ENCODE results near the gene UBE2E2. TPM values are rescaled to one million over a fixed set of nuclear protein-coding genes. Genes with fewer than 3 reads are reported as not detected.

Gene UBE2E2
- total RNA-seq, 1 donor from 2014 or later: 42.4 TPM

GRCh38 chr3:23405081-23405480, 202.0 kb downstream of the UBE2E2 start:
- DNase-seq (ENCODE audit: extremely low spot score, unreplicated experiment): no peak
- peaks cover 20% of the 10 kb centered on the region for H3K4me1 Mint-ChIP-seq (ENCODE audit: unreplicated experiment)
- no peaks in the 10 kb centered on the region for H3K9me3 Mint-ChIP-seq (ENCODE audit: unreplicated experiment)
- no peak overlapping the region for H3K4me3 Mint-ChIP-seq (ENCODE audit: unreplicated experiment)
- no peak overlapping the region for H3K27ac Mint-ChIP-seq (ENCODE audit: unreplicated experiment)
- H3K27me3 Mint-ChIP-seq (ENCODE audit: unreplicated experiment): no peaks in the 10 kb centered on the region
- no peaks in the 10 kb centered on the region for H3K36me3 Mint-ChIP-seq (ENCODE audit: unreplicated experiment)
- TF ChIP-seq, protein P1, sequence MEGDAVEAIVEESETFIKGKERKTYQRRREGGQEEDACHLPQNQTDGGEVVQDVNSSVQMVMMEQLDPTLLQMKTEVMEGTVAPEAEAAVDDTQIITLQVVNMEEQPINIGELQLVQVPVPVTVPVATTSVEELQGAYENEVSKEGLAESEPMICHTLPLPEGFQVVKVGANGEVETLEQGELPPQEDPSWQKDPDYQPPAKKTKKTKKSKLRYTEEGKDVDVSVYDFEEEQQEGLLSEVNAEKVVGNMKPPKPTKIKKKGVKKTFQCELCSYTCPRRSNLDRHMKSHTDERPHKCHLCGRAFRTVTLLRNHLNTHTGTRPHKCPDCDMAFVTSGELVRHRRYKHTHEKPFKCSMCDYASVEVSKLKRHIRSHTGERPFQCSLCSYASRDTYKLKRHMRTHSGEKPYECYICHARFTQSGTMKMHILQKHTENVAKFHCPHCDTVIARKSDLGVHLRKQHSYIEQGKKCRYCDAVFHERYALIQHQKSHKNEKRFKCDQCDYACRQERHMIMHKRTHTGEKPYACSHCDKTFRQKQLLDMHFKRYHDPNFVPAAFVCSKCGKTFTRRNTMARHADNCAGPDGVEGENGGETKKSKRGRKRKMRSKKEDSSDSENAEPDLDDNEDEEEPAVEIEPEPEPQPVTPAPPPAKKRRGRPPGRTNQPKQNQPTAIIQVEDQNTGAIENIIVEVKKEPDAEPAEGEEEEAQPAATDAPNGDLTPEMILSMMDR (IDR thresholded peaks at IDR 0.05): no peak

DNA sequence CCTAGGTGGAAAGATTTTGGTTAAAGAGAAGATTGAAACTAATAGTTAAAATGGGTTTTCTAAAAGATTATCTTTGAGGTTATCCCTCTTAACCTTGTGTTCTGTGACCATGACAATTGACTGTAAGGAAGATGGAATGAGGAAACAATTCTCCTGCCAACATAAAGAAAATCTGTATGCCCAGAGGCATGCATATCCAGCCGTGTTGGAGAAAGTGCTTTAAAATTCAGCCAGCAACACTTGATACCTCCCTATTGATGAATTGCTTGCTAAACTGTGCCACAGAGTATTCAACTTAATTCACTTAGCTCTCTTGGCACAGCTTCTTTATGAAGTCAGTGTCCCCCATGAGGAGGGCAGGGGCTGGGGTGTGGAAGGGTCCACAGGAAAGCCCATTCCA, 203.5 kb downstream of the UBE2E2 start:
- H3K4me1 Mint-ChIP-seq (ENCODE audit: unreplicated experiment): peaks cover 20% of the 10 kb centered on the region
- no peak for DNase-seq (ENCODE audit: extremely low spot score, unreplicated experiment)
- no peaks in the 10 kb centered on the region for H3K36me3 Mint-ChIP-seq (ENCODE audit: unreplicated experiment)
- H3K27ac Mint-ChIP-seq (ENCODE audit: unreplicated experiment): peak overlapping the region; percentile 61
- no peaks in the 10 kb centered on the region for H3K9me3 Mint-ChIP-seq (ENCODE audit: unreplicated experiment)
- TF ChIP-seq, protein P1 (IDR thresholded peaks at IDR 0.05): no peak
- no peaks in the 10 kb centered on the region for H3K27me3 Mint-ChIP-seq (ENCODE audit: unreplicated experiment)
- no peak overlapping the region for H3K4me3 Mint-ChIP-seq (ENCODE audit: unreplicated experiment)

DNA sequence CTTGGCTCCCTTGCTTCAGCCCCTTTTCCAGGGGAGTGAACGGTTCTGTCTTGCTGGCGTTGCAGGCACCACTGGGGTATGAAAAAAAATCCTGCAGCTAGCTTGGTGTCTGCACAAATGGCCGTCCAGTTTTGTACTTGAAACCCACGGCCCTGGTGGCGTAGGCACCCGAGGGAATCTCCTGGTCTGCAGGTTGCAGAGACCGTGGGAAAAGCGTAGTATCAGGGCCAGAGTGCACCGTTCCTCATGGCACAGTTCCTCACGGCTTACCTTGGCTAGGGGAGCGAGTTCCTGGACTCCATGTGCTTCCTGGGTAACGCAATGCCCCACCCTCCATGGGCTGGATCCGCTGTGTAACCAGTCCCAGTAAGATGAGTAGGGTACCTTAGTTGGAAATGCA, 214.9 kb downstream of the UBE2E2 start:
- TF ChIP-seq, protein P1 (IDR thresholded peaks at IDR 0.05): no peak
- no peaks in the 10 kb centered on the region for H3K36me3 Mint-ChIP-seq (ENCODE audit: unreplicated experiment)
- peaks cover 7% of the 10 kb centered on the region for H3K9me3 Mint-ChIP-seq (ENCODE audit: unreplicated experiment)
- no peak for DNase-seq (ENCODE audit: extremely low spot score, unreplicated experiment)
- no peak overlapping the region for H3K4me3 Mint-ChIP-seq (ENCODE audit: unreplicated experiment)
- H3K27ac Mint-ChIP-seq (ENCODE audit: unreplicated experiment): no peak overlapping the region
- peaks cover 4% of the 10 kb centered on the region for H3K4me1 Mint-ChIP-seq (ENCODE audit: unreplicated experiment)
- no peaks in the 10 kb centered on the region for H3K27me3 Mint-ChIP-seq (ENCODE audit: unreplicated experiment)

DNA sequence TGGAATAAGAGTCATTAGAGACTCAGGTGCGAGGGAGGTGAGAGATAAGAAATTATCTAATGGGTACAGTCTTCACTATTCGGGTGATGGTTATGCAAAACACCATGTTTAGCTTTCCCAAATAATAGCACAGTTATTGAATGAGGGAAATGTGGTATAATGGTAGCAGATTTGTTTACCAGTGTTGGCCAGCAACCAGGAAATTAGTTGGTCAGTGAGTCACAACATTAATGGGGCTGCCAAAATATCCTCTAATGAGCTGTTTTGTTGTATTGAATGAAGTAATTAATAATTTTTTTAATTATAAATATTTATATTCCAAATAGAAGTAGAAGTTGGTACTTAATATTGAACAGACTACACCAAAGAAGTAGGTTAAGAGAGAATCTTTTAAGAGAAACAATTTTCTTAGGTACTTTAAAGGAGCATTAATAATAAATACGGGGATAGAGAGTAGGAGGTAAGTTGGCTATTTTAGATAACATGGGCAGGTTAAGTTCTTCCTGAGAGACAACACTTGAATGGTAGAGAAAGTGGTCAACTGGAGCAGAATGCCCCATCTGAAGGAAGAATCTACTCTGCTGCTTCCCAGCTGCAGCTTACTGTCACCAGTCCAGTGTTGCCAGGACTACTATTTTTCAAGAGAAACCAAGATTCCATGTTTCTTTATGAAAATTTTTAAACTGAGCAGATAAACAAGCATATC, 218.8 kb downstream of the UBE2E2 start:
- H3K9me3 Mint-ChIP-seq (ENCODE audit: unreplicated experiment): peaks cover 6% of the 10 kb centered on the region
- no peak overlapping the region for H3K27ac Mint-ChIP-seq (ENCODE audit: unreplicated experiment)
- no peak for DNase-seq (ENCODE audit: extremely low spot score, unreplicated experiment)
- H3K36me3 Mint-ChIP-seq (ENCODE audit: unreplicated experiment): peaks cover 4% of the 10 kb centered on the region
- TF ChIP-seq, protein P1 (IDR thresholded peaks at IDR 0.05): no peak
- no peaks in the 10 kb centered on the region for H3K4me1 Mint-ChIP-seq (ENCODE audit: unreplicated experiment)
- H3K27me3 Mint-ChIP-seq (ENCODE audit: unreplicated experiment): no peaks in the 10 kb centered on the region
- H3K4me3 Mint-ChIP-seq (ENCODE audit: unreplicated experiment): no peak overlapping the region

GRCh38 chr3:23422517-23422851, 219.4 kb downstream of the UBE2E2 start:
- Mint-ChIP-seq H3K4me1 (ENCODE audit: unreplicated experiment) (no peaks in the 10 kb centered on the region), H3K36me3 (ENCODE audit: unreplicated experiment) (peaks cover 4% of the 10 kb centered on the region), H3K9me3 (ENCODE audit: unreplicated experiment) (peaks cover 10% of the 10 kb centered on the region), H3K4me3 (ENCODE audit: unreplicated experiment) (no peak overlapping the region), H3K27me3 (ENCODE audit: unreplicated experiment) (no peaks in the 10 kb centered on the region), H3K27ac (ENCODE audit: unreplicated experiment) (no peak overlapping the region)
- TF ChIP-seq, protein P1 (IDR thresholded peaks at IDR 0.05): no peak
- no peak for DNase-seq (ENCODE audit: extremely low spot score, unreplicated experiment)
